ENCODE measurements around the gene MALT1. TPM values are rescaled to one million over a fixed set of nuclear protein-coding genes. Genes with fewer than 3 reads are reported as not detected.

Gene MALT1
- total and polyA plus RNA-seq, 9 of the 15 experiments (the other 6 are each of a cell fraction or from before 2014, with no cell fraction given): 0.14 to 1.6 (median 0.32) TPM

DNA sequence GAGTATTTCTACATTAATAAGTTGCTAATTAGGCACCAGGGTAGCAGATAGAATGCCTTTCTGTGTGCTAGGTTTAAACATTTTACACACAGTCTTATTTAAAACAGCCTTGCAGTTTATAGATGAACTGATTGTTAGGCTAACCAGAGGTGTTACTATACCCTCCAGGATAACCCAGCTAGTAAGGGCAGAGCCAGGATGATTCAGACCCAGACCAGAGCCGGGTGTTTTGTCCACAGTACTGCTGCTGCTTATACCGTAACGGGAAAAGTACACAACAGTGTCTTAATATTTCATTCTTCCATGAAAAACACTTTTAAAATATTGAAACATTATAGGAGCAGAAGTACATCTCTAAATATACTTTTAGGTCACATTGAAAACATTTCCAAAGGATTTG, 82.7 kb downstream of the MALT1 start:
- DNase-seq (ENCODE audit: extremely low read depth in 1 of 4, low spot score in 3 of 4): no peak
- in situ Hi-C loops (cut with MboI): no loop called here
- BruUV-seq (replicated peaks): no TSS peak
- ATAC-seq: no peak
- FAIRE-seq: no peak
- Histone ChIP-seq H3K36me3 (ENCODE audit: control insufficient read depth, insufficient read depth, low read length) (no peaks in the 10 kb centered on the region), H3K4me1 (replicated peaks in 1 of 2; ENCODE audit: control insufficient read depth in 2 of 2, insufficient read depth in 2 of 2, low read length in 2 of 2) (no peaks in the 10 kb centered on the region), H3K9me1 (ENCODE audit: control insufficient read depth, insufficient read depth, low read length) (no peaks in the 10 kb centered on the region), H3K9ac (ENCODE audit: insufficient read depth in 1 of 2, low read depth in 2 of 2, low read length in 2 of 2) (no peak overlapping the region), H2AFZ (ENCODE audit: low read depth, low read length) (no peak overlapping the region), H3K9me3 (replicated peaks; ENCODE audit: control insufficient read depth, insufficient read depth, low read depth, low read length) (no peaks in the 10 kb centered on the region), H4K20me1 (replicated peaks; ENCODE audit: control insufficient read depth, insufficient read depth, low read length) (no peaks in the 10 kb centered on the region), H3K4me3 (no peak overlapping the region), H3K27me3 (ENCODE audit: control insufficient read depth in 2 of 2, insufficient read depth in 2 of 2, low read length in 2 of 2) (peaks cover 0 to 12% of the 10 kb centered on the region in 2 experiments; a peak in 2 of 5 replicates), H3K27ac (ENCODE audit: extremely low read depth, low read depth, low read length) (no peak overlapping the region), H3K79me2 (ENCODE audit: control insufficient read depth, insufficient read depth, low read length) (no peaks in the 10 kb centered on the region), H3K4me2 (ENCODE audit: insufficient read depth, low read length) (no peak overlapping the region)
- ChIA-PET CTCF (ENCODE audit: low intra/inter-chr PET ratio) (no interaction called here), POLR2A (interaction anchor here (0.6 kb wide), 1 partner anchor 119 kb away, joined by 3 read pairs; no protein-coding TSS in a partner anchor)
- 0% methylated on average over 3 of the region's 3 CpGs for WGBS (ENCODE audit: insufficient coverage, low coverage, missing lambda C conversion rate)
- intact Hi-C loops (cut with micrococcal nuclease): no loop called here
- TF ChIP-seq, protein P1, sequence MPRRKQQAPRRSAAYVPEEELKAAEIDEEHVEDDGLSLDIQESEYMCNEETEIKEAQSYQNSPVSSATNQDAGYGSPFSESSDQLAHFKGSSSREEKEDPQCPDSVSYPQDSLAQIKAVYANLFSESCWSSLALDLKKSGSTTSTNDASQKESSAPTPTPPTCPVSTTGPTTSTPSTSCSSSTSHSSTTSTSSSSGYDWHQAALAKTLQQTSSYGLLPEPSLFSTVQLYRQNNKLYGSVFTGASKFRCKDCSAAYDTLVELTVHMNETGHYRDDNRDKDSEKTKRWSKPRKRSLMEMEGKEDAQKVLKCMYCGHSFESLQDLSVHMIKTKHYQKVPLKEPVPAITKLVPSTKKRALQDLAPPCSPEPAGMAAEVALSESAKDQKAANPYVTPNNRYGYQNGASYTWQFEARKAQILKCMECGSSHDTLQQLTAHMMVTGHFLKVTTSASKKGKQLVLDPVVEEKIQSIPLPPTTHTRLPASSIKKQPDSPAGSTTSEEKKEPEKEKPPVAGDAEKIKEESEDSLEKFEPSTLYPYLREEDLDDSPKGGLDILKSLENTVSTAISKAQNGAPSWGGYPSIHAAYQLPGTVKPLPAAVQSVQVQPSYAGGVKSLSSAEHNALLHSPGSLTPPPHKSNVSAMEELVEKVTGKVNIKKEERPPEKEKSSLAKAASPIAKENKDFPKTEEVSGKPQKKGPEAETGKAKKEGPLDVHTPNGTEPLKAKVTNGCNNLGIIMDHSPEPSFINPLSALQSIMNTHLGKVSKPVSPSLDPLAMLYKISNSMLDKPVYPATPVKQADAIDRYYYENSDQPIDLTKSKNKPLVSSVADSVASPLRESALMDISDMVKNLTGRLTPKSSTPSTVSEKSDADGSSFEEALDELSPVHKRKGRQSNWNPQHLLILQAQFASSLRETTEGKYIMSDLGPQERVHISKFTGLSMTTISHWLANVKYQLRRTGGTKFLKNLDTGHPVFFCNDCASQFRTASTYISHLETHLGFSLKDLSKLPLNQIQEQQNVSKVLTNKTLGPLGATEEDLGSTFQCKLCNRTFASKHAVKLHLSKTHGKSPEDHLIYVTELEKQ (CRISPR knock-in tag; IDR thresholded peaks at IDR 0.05): no peak
- no peak for TF ChIP-seq BRF1 (IDR thresholded peaks at IDR 0.05; ENCODE audit: borderline replicate concordance, extremely low read depth, insufficient read length)
- TF ChIP-seq, protein P2, sequence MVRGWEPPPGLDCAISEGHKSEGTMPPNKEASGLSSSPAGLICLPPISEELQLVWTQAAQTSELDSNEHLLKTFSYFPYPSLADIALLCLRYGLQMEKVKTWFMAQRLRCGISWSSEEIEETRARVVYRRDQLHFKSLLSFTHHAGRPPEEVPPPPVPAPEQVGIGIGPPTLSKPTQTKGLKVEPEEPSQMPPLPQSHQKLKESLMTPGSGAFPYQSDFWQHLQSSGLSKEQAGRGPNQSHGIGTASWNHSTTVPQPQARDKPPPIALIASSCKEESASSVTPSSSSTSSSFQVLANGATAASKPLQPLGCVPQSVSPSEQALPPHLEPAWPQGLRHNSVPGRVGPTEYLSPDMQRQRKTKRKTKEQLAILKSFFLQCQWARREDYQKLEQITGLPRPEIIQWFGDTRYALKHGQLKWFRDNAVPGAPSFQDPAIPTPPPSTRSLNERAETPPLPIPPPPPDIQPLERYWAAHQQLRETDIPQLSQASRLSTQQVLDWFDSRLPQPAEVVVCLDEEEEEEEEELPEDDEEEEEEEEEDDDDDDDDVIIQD (CRISPR knock-in tag; IDR thresholded peaks at IDR 0.05): no peak
- TF ChIP-seq, protein P3, sequence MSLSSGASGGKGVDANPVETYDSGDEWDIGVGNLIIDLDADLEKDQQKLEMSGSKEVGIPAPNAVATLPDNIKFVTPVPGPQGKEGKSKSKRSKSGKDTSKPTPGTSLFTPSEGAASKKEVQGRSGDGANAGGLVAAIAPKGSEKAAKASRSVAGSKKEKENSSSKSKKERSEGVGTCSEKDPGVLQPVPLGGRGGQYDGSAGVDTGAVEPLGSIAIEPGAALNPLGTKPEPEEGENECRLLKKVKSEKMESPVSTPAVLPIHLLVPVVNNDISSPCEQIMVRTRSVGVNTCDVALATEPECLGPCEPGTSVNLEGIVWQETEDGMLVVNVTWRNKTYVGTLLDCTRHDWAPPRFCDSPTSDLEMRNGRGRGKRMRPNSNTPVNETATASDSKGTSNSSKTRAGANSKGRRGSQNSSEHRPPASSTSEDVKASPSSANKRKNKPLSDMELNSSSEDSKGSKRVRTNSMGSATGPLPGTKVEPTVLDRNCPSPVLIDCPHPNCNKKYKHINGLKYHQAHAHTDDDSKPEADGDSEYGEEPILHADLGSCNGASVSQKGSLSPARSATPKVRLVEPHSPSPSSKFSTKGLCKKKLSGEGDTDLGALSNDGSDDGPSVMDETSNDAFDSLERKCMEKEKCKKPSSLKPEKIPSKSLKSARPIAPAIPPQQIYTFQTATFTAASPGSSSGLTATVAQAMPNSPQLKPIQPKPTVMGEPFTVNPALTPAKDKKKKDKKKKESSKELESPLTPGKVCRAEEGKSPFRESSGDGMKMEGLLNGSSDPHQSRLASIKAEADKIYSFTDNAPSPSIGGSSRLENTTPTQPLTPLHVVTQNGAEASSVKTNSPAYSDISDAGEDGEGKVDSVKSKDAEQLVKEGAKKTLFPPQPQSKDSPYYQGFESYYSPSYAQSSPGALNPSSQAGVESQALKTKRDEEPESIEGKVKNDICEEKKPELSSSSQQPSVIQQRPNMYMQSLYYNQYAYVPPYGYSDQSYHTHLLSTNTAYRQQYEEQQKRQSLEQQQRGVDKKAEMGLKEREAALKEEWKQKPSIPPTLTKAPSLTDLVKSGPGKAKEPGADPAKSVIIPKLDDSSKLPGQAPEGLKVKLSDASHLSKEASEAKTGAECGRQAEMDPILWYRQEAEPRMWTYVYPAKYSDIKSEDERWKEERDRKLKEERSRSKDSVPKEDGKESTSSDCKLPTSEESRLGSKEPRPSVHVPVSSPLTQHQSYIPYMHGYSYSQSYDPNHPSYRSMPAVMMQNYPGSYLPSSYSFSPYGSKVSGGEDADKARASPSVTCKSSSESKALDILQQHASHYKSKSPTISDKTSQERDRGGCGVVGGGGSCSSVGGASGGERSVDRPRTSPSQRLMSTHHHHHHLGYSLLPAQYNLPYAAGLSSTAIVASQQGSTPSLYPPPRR (CRISPR knock-in tag; IDR thresholded peaks at IDR 0.05; ENCODE audit: borderline replicate concordance): no peak
- TF ChIP-seq, protein P4, sequence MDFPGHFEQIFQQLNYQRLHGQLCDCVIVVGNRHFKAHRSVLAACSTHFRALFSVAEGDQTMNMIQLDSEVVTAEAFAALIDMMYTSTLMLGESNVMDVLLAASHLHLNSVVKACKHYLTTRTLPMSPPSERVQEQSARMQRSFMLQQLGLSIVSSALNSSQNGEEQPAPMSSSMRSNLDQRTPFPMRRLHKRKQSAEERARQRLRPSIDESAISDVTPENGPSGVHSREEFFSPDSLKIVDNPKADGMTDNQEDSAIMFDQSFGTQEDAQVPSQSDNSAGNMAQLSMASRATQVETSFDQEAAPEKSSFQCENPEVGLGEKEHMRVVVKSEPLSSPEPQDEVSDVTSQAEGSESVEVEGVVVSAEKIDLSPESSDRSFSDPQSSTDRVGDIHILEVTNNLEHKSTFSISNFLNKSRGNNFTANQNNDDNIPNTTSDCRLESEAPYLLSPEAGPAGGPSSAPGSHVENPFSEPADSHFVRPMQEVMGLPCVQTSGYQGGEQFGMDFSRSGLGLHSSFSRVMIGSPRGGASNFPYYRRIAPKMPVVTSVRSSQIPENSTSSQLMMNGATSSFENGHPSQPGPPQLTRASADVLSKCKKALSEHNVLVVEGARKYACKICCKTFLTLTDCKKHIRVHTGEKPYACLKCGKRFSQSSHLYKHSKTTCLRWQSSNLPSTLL (IDR thresholded peaks at IDR 0.05): no peak
- TF ChIP-seq, protein P5, sequence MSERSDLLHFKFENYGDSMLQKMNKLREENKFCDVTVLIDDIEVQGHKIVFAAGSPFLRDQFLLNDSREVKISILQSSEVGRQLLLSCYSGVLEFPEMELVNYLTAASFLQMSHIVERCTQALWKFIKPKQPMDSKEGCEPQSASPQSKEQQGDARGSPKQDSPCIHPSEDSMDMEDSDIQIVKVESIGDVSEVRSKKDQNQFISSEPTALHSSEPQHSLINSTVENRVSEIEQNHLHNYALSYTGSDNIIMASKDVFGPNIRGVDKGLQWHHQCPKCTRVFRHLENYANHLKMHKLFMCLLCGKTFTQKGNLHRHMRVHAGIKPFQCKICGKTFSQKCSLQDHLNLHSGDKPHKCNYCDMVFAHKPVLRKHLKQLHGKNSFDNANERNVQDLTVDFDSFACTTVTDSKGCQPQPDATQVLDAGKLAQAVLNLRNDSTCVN (CRISPR knock-in tag; IDR thresholded peaks at IDR 0.05): no peak
- TF ChIP-seq RBM22 (IDR thresholded peaks at IDR 0.05; ENCODE audit: low read depth, low read length, poor library complexity, severe bottlenecking): no peak
- no peak for TF ChIP-seq HCFC1 (IDR thresholded peaks at IDR 0.05; ENCODE audit: low read depth, low read length)

All from K562 (cell line).